ENCODE measurements around the gene DCAF7. TPM values are rescaled to one million over a fixed set of nuclear protein-coding genes. Genes with fewer than 3 reads are reported as not detected.

Gene DCAF7
- total and polyA plus RNA-seq, 11 donors, result 9.9 to 61.8 (median 41.2) TPM

DNA sequence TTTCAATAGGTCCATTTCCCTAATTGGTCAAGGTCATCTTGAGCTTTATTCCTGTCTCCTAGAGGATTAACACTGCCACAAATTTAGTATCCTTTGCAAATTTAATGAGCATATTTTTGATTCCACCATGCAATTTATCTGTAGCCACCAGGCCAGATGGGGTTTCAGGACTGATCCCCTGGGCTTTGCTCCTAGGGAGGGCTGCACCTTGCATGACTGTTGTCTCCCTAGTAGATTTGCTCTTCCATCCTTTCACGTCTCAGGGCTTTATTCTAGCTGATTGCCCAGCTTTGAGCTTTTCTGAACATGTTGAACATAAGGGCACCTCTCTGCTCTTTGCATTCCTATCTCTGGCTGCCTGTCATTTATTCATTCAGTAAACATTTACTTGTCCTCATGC, 34.9 kb upstream of the DCAF7 start:
- 55 to 76% (median 66%) methylated on average over 1 of the region's 1 CpG for WGBS, 4 donors
- intact Hi-C loops (cut with DNase I), result no loop called here
- no peak for TF ChIP-seq POLR2A (IDR thresholded peaks at IDR 0.05)
- TF ChIP-seq, protein P1, sequence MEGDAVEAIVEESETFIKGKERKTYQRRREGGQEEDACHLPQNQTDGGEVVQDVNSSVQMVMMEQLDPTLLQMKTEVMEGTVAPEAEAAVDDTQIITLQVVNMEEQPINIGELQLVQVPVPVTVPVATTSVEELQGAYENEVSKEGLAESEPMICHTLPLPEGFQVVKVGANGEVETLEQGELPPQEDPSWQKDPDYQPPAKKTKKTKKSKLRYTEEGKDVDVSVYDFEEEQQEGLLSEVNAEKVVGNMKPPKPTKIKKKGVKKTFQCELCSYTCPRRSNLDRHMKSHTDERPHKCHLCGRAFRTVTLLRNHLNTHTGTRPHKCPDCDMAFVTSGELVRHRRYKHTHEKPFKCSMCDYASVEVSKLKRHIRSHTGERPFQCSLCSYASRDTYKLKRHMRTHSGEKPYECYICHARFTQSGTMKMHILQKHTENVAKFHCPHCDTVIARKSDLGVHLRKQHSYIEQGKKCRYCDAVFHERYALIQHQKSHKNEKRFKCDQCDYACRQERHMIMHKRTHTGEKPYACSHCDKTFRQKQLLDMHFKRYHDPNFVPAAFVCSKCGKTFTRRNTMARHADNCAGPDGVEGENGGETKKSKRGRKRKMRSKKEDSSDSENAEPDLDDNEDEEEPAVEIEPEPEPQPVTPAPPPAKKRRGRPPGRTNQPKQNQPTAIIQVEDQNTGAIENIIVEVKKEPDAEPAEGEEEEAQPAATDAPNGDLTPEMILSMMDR (IDR thresholded peaks at IDR 0.05), result no peak
- Histone ChIP-seq H3K36me3 (no peaks in the 10 kb centered on the region), H3K9me3 (no peaks in the 10 kb centered on the region), H3K27me3 (peaks cover 0 to 4% (median 0%) of the 10 kb centered on the region in 9 donors), H3K4me1 (no peaks in the 10 kb centered on the region), H3K27ac (no peak overlapping the region), H3K4me3 (no peak overlapping the region)
- DNase-seq, result no peak
- ATAC-seq, result no peak

DNA sequence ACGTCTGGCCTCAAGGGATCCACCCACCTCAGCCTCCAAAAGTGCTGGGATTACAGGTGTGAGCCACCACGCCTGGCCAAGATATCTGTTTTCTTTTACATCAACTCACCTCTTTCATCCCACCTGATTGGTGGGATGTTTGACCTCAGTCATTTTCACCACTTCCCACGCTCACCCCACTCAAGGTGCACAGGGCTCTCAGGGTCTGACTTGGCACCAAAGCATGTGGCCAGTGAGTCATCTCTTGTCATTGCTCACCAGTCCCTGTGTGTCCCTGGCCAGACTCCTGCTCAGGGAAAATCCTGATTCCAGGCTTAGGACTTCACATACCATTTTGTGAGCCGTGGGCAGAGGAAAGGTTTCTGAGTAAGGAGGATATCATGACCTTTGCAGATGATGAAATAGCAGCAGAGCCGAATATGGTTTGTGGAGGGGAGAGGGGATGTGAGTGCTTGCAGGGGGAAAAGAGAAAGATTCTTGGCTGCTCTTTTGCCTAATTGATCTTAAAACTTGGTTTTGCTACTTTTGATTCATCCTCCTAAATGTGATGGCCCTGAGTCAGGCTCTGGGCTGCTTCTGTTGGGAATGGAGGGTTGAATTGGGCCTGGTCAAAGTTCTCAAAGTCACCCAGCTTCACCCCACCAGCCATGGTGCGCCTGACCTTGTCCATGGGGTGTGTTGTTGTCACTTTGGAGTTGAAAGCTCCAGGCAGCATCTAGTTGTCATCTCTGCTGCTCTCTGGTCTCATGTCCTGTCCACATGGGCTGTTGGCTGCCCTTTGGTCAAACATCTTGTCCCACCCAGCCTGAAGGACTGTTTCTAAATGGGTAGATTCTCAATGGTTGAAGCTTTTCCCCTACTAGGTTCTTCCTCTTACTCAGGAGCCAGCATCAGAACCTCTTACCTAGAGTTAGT, 33.1 kb upstream of the DCAF7 start:
- Histone ChIP-seq H3K36me3 (no peaks in the 10 kb centered on the region), H3K4me3 (no peak overlapping the region), H3K27me3 (peaks cover 0 to 4% (median 0%) of the 10 kb centered on the region in 9 donors), H3K9me3 (no peaks in the 10 kb centered on the region), H3K27ac (no peak overlapping the region), H3K4me1 (no peaks in the 10 kb centered on the region)
- DNase-seq (no peak), ATAC-seq (no peak)
- intact Hi-C loops (cut with DNase I), result no loop called here
- WGBS, 4 donors, result 62 to 77% (median 69%) methylated on average over 6 of the region's 6 CpGs
- TF ChIP-seq POLR2A (IDR thresholded peaks at IDR 0.05), result no peak
- TF ChIP-seq, protein P1 (IDR thresholded peaks at IDR 0.05), result no peak

DNA sequence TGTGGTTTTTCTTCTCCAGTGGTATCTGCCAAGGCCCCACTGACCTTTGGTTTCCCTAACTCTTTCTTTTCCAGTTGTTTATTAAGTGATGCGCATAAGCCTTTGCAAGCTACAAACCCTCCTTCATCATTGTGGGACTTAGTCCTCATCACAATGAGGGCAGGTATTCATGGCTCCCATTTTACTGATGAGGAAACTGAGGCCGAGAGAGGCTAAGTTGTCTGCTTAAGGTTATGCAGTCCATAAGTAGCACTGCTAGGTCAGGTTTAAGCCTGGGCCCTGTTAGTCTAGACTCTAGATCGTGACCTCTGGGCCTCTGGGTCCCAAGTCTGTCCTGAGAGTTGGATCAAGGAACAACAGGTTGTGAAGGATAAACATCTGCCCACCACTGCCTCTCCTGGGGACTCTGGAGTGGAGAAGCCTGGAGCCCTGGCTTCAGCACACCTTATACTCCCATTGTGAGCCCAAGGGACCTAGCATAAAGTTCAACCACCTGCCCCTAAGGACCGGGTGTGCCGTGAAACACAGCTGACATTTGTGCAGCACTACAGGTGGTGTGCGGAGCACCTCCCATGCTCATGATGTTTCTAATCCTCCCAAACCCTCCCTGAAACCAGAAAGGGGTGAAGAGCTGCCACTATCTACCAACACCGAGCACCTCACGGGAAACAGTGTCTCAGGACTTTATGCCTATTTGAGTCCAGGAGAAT, 32.3 kb upstream of the DCAF7 start:
- 73 to 82% (median 77%) methylated on average over 8 of the region's 8 CpGs for WGBS, 4 donors
- no peak for ATAC-seq
- Histone ChIP-seq H3K9me3 (no peaks in the 10 kb centered on the region), H3K27ac (no peak overlapping the region), H3K27me3 (peaks cover 0 to 4% (median 0%) of the 10 kb centered on the region in 9 donors), H3K4me3 (no peak overlapping the region), H3K4me1 (peaks cover 0 to 5% (median 0%) of the 10 kb centered on the region in 12 donors), H3K36me3 (no peaks in the 10 kb centered on the region)
- intact Hi-C loops (cut with DNase I), result no loop called here
- DNase-seq, result no peak
- TF ChIP-seq, protein P1 (IDR thresholded peaks at IDR 0.05), result no peak
- TF ChIP-seq POLR2A (IDR thresholded peaks at IDR 0.05), result no peak

Measured in heart left ventricle (tissue), 16 donors.